Panc1 (cell line): ENCODE data around the gene PEX3. TPM values are rescaled to one million over a fixed set of nuclear protein-coding genes. Genes with fewer than 3 reads are reported as not detected.

ENCODE experiments used
- ATAC-seq: fragments of 200-7000 bp; cut with Tn5 transposase; 2 replicates; pipeline ENCODE4 v1.9.1; 2020; ENCODE audit warnings: mild to moderate bottlenecking, moderate library complexity
- BruUV-seq: library from RNA; stranded (reverse); fragments of 400-500 nt; replicated peaks from 2 replicates; lab custom pipeline; 2021; lab: Mats Ljungman, UMichigan
- CTCF ChIA-PET: fragments of 300-600 bp; sonication (Branson Sonifier 250); formaldehyde crosslinking; loops from one replicate; lab custom pipeline; 2022; ENCODE audit warnings: antibody characterized with exemption; lab: Charles Lee
- POLR2A ChIA-PET: fragments of 300-600 bp; sonication (Branson Sonifier 250); formaldehyde crosslinking; loops from one replicate; lab custom pipeline; 2022; ENCODE audit warnings: antibody characterized with exemption; lab: Charles Lee
- DNase-seq: peaks from one replicate; pipeline ENCODE4 v3.0.0-alpha.2; 2010; ENCODE audit warnings: low read depth, low spot score
- H3K27ac ChIP-seq: 2 replicates; pipeline ENCODE4 v1.5.1; 2011; ENCODE audit warnings: mild to moderate bottlenecking, low read length, inconsistent platforms
- H3K27me3 ChIP-seq: fragments of 200-500 bp; sonication (Bioruptor generic); 2 replicates; pipeline ENCODE4 v1.6.0; 2014; ENCODE audit warnings: low read length, inconsistent platforms; ENCODE audit not compliant: control insufficient read depth, insufficient read depth
- H3K36me3 ChIP-seq: fragments of 200-500 bp; sonication (Bioruptor generic); 2 replicates; pipeline ENCODE4 v1.5.1; 2014; ENCODE audit warnings: inconsistent platforms, mild to moderate bottlenecking, low read length, moderate library complexity; ENCODE audit not compliant: control insufficient read depth, insufficient read depth
- H3K4me1 ChIP-seq: 2 replicates; pipeline ENCODE4 v1.5.1; 2011; ENCODE audit warnings: inconsistent platforms, mild to moderate bottlenecking, low read length, moderate library complexity; ENCODE audit not compliant: control insufficient read depth, insufficient read depth
- H3K4me3 ChIP-seq, 2 experiments: 2 replicates each; pipeline ENCODE4 v1.5.1; 2011 to 2012; ENCODE audit warnings: low read depth in 2 of 2, low read length in 2 of 2, mild to moderate bottlenecking in 2 of 2, inconsistent platforms in 1 of 2, moderate library complexity in 1 of 2
- H3K9me3 ChIP-seq: fragments of 200-500 bp; sonication (Bioruptor generic); 2 replicates; pipeline ENCODE4 v1.5.1; 2014; ENCODE audit warnings: low read depth, mild to moderate bottlenecking, inconsistent platforms, low read length, moderate library complexity; ENCODE audit not compliant: control insufficient read depth, insufficient read depth
- POLR2AphosphoS5 ChIP-seq: IDR thresholded peaks from 2 replicates; pipeline ENCODE4 v1.6.1; 2012; ENCODE audit warnings: mild to moderate bottlenecking, low read depth, low read length, moderate library complexity
- SIN3A ChIP-seq: IDR thresholded peaks from 2 replicates; pipeline ENCODE4 v1.6.1; 2012; ENCODE audit warnings: low read depth, mild to moderate bottlenecking, low read length, moderate library complexity, borderline replicate concordance; ENCODE audit not compliant: insufficient read depth
- TCF7L2 ChIP-seq: IDR thresholded peaks from 2 replicates; pipeline ENCODE4 v1.6.1; 2011; ENCODE audit warnings: mild to moderate bottlenecking, low read depth, low read length, inconsistent platforms
- in situ Hi-C: cut with HindIII; loops from 2 replicates; pipeline ENCODE4 v1.10.0; 2016; ENCODE audit warnings: low sequenced_read_pairs, low pct_unique_long_range_greater_than_20kb
- intact Hi-C: fragments of 100-400 bp; cut with micrococcal nuclease; formaldehyde crosslinking; loops from one replicate; pipeline ENCODE4 v1.10.0; 2022; ENCODE audit not compliant: unreplicated experiment
- total RNA-seq: library from RNA; stranded (reverse); gene quantifications from one replicate; pipeline ENCODE4 v1.2.1, GENCODE V29; 2021; ENCODE audit not compliant: unreplicated experiment
- TF ChIP-seq, protein P1 (sequence below), 2 experiments: IDR thresholded peaks; 2 replicates each; pipeline ENCODE4 v1.6.1; 2011 to 2012; ENCODE audit warnings: low read depth in 2 of 2, control low read depth in 1 of 2, low read length in 1 of 2, mild to moderate bottlenecking in 1 of 2, moderate library complexity in 1 of 2; ENCODE audit not compliant: insufficient read depth in 1 of 2
- TF ChIP-seq, protein P2 (sequence below): fragments of 450-650 bp; IDR thresholded peaks from 2 replicates; pipeline ENCODE4 v1.5.1; 2017; ENCODE audit warnings: mild to moderate bottlenecking

The PEX3 gene
- total RNA-seq, 1 experiment from 2014 or later = 16.5 TPM

DNA sequence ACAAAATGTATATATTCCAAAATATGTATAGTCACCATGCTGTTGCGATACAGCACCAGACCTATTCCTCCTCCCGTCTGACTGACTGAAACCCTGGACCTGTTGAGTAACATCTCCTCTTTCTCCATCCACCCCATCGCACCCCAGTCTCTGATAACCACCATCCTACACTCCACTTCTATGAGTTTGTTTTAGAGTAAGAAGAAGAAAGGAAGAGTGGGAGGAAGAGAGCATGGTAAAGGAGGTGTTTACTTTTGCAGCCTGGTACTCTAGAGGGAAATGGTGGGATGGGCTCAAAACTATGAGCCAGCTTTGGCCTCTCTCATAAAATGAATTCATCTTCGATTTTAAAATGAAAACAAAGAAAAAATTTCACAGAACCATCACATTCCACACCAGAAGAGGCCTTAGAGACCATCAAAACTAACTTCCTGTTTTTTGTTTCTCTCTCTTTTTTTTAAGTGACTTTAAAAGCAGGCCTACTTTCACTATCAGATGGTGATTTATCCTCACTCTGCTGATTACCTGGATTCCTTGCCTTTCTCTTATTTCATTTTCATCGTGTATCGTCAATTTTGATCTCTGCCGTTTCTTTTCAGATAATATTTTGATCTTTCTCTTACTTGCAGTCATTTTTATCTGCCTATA is 77.7 kb downstream of the PEX3 start:
- no peaks in the 10 kb centered on the region; the same call in 1 of the 2 replicates for H3K27me3 ChIP-seq
- intact Hi-C loops = no loop called here
- H3K36me3 ChIP-seq = no peaks in the 10 kb centered on the region
- H3K9me3 ChIP-seq = no peaks in the 10 kb centered on the region
- no peak for DNase-seq
- ATAC-seq = no peak; the same call in 1 of the 2 replicates
- ChIA-PET CTCF (no interaction called here), POLR2A (no interaction called here)
- in situ Hi-C loops = no loop called here
- no peak overlapping the region for H3K27ac ChIP-seq
- TF ChIP-seq, protein P1, sequence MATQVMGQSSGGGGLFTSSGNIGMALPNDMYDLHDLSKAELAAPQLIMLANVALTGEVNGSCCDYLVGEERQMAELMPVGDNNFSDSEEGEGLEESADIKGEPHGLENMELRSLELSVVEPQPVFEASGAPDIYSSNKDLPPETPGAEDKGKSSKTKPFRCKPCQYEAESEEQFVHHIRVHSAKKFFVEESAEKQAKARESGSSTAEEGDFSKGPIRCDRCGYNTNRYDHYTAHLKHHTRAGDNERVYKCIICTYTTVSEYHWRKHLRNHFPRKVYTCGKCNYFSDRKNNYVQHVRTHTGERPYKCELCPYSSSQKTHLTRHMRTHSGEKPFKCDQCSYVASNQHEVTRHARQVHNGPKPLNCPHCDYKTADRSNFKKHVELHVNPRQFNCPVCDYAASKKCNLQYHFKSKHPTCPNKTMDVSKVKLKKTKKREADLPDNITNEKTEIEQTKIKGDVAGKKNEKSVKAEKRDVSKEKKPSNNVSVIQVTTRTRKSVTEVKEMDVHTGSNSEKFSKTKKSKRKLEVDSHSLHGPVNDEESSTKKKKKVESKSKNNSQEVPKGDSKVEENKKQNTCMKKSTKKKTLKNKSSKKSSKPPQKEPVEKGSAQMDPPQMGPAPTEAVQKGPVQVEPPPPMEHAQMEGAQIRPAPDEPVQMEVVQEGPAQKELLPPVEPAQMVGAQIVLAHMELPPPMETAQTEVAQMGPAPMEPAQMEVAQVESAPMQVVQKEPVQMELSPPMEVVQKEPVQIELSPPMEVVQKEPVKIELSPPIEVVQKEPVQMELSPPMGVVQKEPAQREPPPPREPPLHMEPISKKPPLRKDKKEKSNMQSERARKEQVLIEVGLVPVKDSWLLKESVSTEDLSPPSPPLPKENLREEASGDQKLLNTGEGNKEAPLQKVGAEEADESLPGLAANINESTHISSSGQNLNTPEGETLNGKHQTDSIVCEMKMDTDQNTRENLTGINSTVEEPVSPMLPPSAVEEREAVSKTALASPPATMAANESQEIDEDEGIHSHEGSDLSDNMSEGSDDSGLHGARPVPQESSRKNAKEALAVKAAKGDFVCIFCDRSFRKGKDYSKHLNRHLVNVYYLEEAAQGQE (IDR thresholded peaks at IDR 0.05; ENCODE audit: insufficient read depth in 1 of 2, low read depth in 2 of 2, low read length in 1 of 2) = no peak
- TF ChIP-seq TCF7L2 (no peak), SIN3A (no peak), POLR2AphosphoS5 (no peak)
- TF ChIP-seq, protein P2, sequence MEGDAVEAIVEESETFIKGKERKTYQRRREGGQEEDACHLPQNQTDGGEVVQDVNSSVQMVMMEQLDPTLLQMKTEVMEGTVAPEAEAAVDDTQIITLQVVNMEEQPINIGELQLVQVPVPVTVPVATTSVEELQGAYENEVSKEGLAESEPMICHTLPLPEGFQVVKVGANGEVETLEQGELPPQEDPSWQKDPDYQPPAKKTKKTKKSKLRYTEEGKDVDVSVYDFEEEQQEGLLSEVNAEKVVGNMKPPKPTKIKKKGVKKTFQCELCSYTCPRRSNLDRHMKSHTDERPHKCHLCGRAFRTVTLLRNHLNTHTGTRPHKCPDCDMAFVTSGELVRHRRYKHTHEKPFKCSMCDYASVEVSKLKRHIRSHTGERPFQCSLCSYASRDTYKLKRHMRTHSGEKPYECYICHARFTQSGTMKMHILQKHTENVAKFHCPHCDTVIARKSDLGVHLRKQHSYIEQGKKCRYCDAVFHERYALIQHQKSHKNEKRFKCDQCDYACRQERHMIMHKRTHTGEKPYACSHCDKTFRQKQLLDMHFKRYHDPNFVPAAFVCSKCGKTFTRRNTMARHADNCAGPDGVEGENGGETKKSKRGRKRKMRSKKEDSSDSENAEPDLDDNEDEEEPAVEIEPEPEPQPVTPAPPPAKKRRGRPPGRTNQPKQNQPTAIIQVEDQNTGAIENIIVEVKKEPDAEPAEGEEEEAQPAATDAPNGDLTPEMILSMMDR = no peak
- BruUV-seq = no TSS peak
- no peaks in the 10 kb centered on the region for H3K4me1 ChIP-seq
- H3K4me3 ChIP-seq = no peak overlapping the region

DNA sequence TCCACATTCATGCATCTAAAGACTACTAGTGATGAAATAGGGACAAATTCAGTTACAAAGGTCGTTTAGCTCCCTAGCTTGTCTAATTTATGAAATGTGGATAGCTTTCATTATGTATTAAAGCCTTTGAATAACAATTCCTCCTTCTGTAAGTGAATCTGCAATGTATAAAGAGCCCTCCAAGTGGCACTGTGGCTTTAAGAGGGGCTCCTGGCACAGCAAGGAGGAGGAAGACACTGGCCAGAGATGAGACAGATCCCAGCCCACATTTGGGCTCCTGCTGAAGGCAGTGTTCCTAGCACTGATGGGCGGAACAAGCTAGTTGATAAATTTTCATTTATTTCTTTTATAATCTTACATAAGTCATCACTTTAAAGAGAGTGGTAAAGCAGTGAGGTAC is 78.5 kb downstream of the PEX3 start:
- Histone ChIP-seq H3K27me3 (no peaks in the 10 kb centered on the region; the same call in 1 of the 2 replicates), H3K36me3 (no peaks in the 10 kb centered on the region), H3K27ac (no peak overlapping the region), H3K9me3 (no peaks in the 10 kb centered on the region), H3K4me3 (no peak overlapping the region), H3K4me1 (no peaks in the 10 kb centered on the region)
- ChIA-PET POLR2A (no interaction called here), CTCF (no interaction called here)
- TF ChIP-seq, protein P2 = peak; percentile 55
- TF ChIP-seq TCF7L2 = no peak
- no TSS peak for BruUV-seq
- intact Hi-C loops (no loop called here), in situ Hi-C loops (no loop called here)
- ATAC-seq (peak; percentile 70), DNase-seq (no peak)
